Mammary epithelial cell (primary cell): ENCODE measurements around the gene IARS2.

Experiments
- EZH2 ChIP-seq: IDR thresholded peaks from 2 replicates; pipeline ENCODE4 v1.6.1; 2012; ENCODE audit warnings: low read length, inconsistent platforms, borderline replicate concordance
- TF ChIP-seq, protein P1 (sequence below), 2 donors: IDR thresholded peaks in 1 of 2; conservative IDR thresholded peaks in 1 of 2; 2 replicates each; pipeline ENCODE4 v1.5.1; 2011 to 2012; ENCODE audit warnings: inconsistent platforms in 2 of 2, low read length in 2 of 2, mild to moderate bottlenecking in 2 of 2, control low read depth in 1 of 2, low read depth in 1 of 2; ENCODE audit not compliant: insufficient read depth in 1 of 2; ENCODE audit errors: extremely low read depth in 1 of 2

DNA sequence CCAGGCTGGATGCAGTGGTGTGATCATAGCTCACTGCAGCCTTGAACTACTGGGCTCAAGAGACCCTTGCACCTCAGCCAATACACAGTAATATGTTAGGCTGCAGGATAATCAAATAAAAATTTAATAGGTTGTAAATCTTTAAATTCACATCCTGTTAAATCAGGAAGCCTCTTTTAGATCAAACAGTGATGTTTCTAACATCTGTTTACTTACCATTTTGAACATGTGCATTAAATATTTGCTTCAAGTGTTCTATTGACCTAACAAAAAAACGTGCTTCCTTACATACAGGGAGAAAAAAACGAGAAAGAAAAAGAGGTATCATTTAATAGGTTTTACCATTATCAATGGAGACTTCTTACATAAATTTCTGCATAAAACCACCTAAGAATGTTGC, 70.6 kb downstream of the IARS2 start:
- TF ChIP-seq, protein P1, sequence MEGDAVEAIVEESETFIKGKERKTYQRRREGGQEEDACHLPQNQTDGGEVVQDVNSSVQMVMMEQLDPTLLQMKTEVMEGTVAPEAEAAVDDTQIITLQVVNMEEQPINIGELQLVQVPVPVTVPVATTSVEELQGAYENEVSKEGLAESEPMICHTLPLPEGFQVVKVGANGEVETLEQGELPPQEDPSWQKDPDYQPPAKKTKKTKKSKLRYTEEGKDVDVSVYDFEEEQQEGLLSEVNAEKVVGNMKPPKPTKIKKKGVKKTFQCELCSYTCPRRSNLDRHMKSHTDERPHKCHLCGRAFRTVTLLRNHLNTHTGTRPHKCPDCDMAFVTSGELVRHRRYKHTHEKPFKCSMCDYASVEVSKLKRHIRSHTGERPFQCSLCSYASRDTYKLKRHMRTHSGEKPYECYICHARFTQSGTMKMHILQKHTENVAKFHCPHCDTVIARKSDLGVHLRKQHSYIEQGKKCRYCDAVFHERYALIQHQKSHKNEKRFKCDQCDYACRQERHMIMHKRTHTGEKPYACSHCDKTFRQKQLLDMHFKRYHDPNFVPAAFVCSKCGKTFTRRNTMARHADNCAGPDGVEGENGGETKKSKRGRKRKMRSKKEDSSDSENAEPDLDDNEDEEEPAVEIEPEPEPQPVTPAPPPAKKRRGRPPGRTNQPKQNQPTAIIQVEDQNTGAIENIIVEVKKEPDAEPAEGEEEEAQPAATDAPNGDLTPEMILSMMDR (conservative IDR thresholded peaks at IDR 0.05 in 1 of 2, IDR thresholded peaks at IDR 0.05 in 1 of 2; ENCODE audit: extremely low read depth in 1 of 2, insufficient read depth in 1 of 2, low read depth in 1 of 2, low read length in 2 of 2): no peak
- no peak for TF ChIP-seq EZH2
